GM12878 (cell line): ENCODE results near the gene SLC17A2. TPM values are rescaled to one million over a fixed set of nuclear protein-coding genes. Genes with fewer than 3 reads are reported as not detected.

Experiments used
- ATAC-seq: fragments of 200-7000 bp; cut with Tn5 transposase; 3 replicates; pipeline ENCODE4 v1.9.1; 2020; ENCODE audit warnings: mild to moderate bottlenecking, moderate library complexity
- BruUV-seq: library from RNA; stranded (reverse); fragments of 400-500 nt; replicated peaks from 2 replicates; lab custom pipeline; 2021; lab: Mats Ljungman, UMichigan
- CTCF ChIA-PET: fragments of 300-600 bp; sonication (Branson Sonifier 250); formaldehyde crosslinking; extraction: SDS; loops from one replicate; lab custom pipeline; 2021; ENCODE audit warnings: inconsistent platforms; lab: Yijun Ruan, JAX
- POLR2A ChIA-PET: fragments of 350-600 bp; formaldehyde crosslinking; extraction: SDS; loops from one replicate; lab custom pipeline; 2021; ENCODE audit warnings: inconsistent platforms; lab: Charles Lee
- RAD21 ChIA-PET: fragments of 300-600 bp; sonication (Branson Sonifier 250); formaldehyde crosslinking; loops from one replicate; lab custom pipeline; 2023; ENCODE audit warnings: antibody characterized with exemption; ENCODE audit not compliant: unreplicated experiment; lab: Charles Lee
- SMC1A ChIA-PET: fragments of 300-600 bp; sonication (Branson Sonifier 250); formaldehyde crosslinking; loops from one replicate; lab custom pipeline; 2023; ENCODE audit not compliant: unreplicated experiment, uncharacterized antibody; lab: Charles Lee
- DNase-seq: peaks from one replicate; pipeline ENCODE4 v3.0.0-alpha.2; 2011; ENCODE audit warnings: low read depth, low spot score
- FAIRE-seq: peaks from 3 replicates; lab custom pipeline; 2011; peaks lifted over from hg19 to GRCh38; lab: Jason Lieb, UNC
- H2AFZ ChIP-seq: 2 replicates; pipeline ENCODE4 v1.6.0; 2011; ENCODE audit warnings: low read depth, low read length, control low read depth; ENCODE audit not compliant: control insufficient read depth
- H3K27ac ChIP-seq: 2 replicates; pipeline ENCODE4 v1.5.1; 2011; ENCODE audit warnings: control low read depth; ENCODE audit not compliant: control insufficient read depth, insufficient read depth
- H3K27me3 ChIP-seq, 2 experiments: replicated peaks in 1 of 2; 2 replicates each; pipeline versions ENCODE4 v1.6.0 to v1.6.1; 2011; ENCODE audit warnings: low read length in 1 of 2; ENCODE audit not compliant: control insufficient read depth in 2 of 2, insufficient read depth in 2 of 2
- H3K36me3 ChIP-seq, 2 experiments: 2 replicates each; pipeline ENCODE4 v1.5.1; 2011; ENCODE audit warnings: low read length in 1 of 2; ENCODE audit not compliant: control insufficient read depth in 2 of 2, insufficient read depth in 2 of 2
- H3K4me1 ChIP-seq: 2 replicates; pipeline ENCODE4 v1.6.1; 2011; ENCODE audit warnings: mild to moderate bottlenecking, low read length, moderate library complexity, mixed read lengths; ENCODE audit not compliant: control insufficient read depth, insufficient read depth
- H3K4me2 ChIP-seq: 2 replicates; pipeline ENCODE4 v1.6.0; 2011; ENCODE audit warnings: control low read depth; ENCODE audit not compliant: control insufficient read depth, insufficient read depth
- H3K4me3 ChIP-seq: fragments of 200-600 bp; sonication (generic); 2 replicates; pipeline ENCODE4 v1.5.1; 2016
- H3K79me2 ChIP-seq: 2 replicates; pipeline ENCODE4 v1.6.0; 2011; ENCODE audit warnings: low read length; ENCODE audit not compliant: control insufficient read depth, insufficient read depth
- H3K9ac ChIP-seq: 2 replicates; pipeline ENCODE4 v1.8.0; 2011; ENCODE audit warnings: low read length, control low read depth, mixed read lengths; ENCODE audit not compliant: control insufficient read depth, insufficient read depth
- H3K9me3 ChIP-seq: replicated peaks from 3 replicates; pipeline ENCODE4 v1.5.1; 2011; ENCODE audit warnings: mild to moderate bottlenecking, low read length; ENCODE audit not compliant: control insufficient read depth, insufficient read depth
- H4K20me1 ChIP-seq: 2 replicates; pipeline ENCODE4 v1.6.0; 2011; ENCODE audit not compliant: control insufficient read depth, insufficient read depth
- CREM ChIP-seq: IDR thresholded peaks from 2 replicates; pipeline ENCODE4 v1.6.1; 2014; ENCODE audit warnings: antibody characterized with exemption, low read depth
- DPF2 ChIP-seq: fragments of 450-650 bp; IDR thresholded peaks from 2 replicates; pipeline ENCODE4 v1.6.1; 2017; ENCODE audit warnings: mild to moderate bottlenecking
- JUNB ChIP-seq: IDR thresholded peaks from 2 replicates; pipeline ENCODE4 v1.6.1; 2016; ENCODE audit warnings: antibody characterized with exemption, mild to moderate bottlenecking
- MXI1 ChIP-seq: fragments of 150-350 bp; IDR thresholded peaks from 2 replicates; pipeline ENCODE4 v1.6.1; 2011; ENCODE audit warnings: low read depth, mild to moderate bottlenecking, inconsistent platforms, low read length, improper control_type of control experiment
- RAD51 ChIP-seq: fragments of 450-650 bp; IDR thresholded peaks from 2 replicates; pipeline ENCODE4 v1.6.1; 2016; ENCODE audit warnings: moderate library complexity, mild to moderate bottlenecking, inconsistent platforms
- RFX5 ChIP-seq: IDR thresholded peaks from 2 replicates; pipeline ENCODE4 v1.6.1; 2011; ENCODE audit warnings: low read depth, low read length, improper control_type of control experiment
- SP1 ChIP-seq: IDR thresholded peaks from one replicate; pipeline ENCODE4 v1.6.1; 2011; ENCODE audit warnings: low read depth, low read length
- SRF ChIP-seq, 2 experiments: IDR thresholded peaks; 2 replicates each; pipeline ENCODE4 v1.6.1; 2011; ENCODE audit warnings: low read depth in 2 of 2, low read length in 2 of 2, mild to moderate bottlenecking in 1 of 2, moderate library complexity in 1 of 2
- WGBS: methylation state at CpG from one replicate; pipeline ENCODE4 v1.1.6; 2016; ENCODE audit warnings: low lambda C conversion rate; ENCODE audit not compliant: insufficient replicate concordance, insufficient coverage; ENCODE audit errors: missing lambda C conversion rate; 5-methylcytosine and 5-hydroxymethylcytosine counted together
- in situ Hi-C: fragments of 300-500 bp; cut with MboI; formaldehyde crosslinking; loops from 9 replicates; pipeline ENCODE4 v1.14.3; 2018; ENCODE audit warnings: mixed read lengths
- intact Hi-C: fragments of 100-400 bp; cut with micrococcal nuclease; formaldehyde crosslinking; loops from one replicate; pipeline ENCODE4 v1.14.2; 2022; ENCODE audit not compliant: unreplicated experiment
- polyA plus RNA-seq, 11 experiments: library from polyadenylated mRNA; depleted of rRNA in 4 of 11; unstranded in 6 of 11; stranded (reverse) in 5 of 11; fragments of >200 nt; fragmentation: Nextera tagmentation in 4 of 11; fragmentation: Illumina TruSeq in 1 of 11; extraction: Ambion mirVana in 4 of 11; extraction: Trizol in 1 of 11; gene quantifications; 1 replicate in 1 of 11; 2 replicates in 10 of 11; pipeline versions ENCODE4 v1.2.1 to v1.2.3, GENCODE V29; 2011 to 2016; ENCODE audit warnings: inconsistent platforms in 2 of 11, missing spikeins in 2 of 11, low read depth in 1 of 11
- total RNA-seq, 4 experiments: library from RNA; depleted of rRNA in 3 of 4; stranded (reverse); fragments of >200 nt in 3 of 4; fragmentation: Illumina TruSeq in 1 of 4; extraction: Trizol in 1 of 4; gene quantifications; 2 replicates each; pipeline versions ENCODE4 v1.2.1 to v1.2.3, GENCODE V29; 2013 to 2021
- TF ChIP-seq, protein P1 (sequence below): fragments of 450-650 bp; IDR thresholded peaks from 2 replicates; pipeline ENCODE4 v1.6.1; 2014; ENCODE audit warnings: mild to moderate bottlenecking

SLC17A2 gene
- total and polyA plus RNA-seq, 10 of the 15 experiments (the other 5 are each of a cell fraction or from before 2014, with no cell fraction given) = not detected

DNA sequence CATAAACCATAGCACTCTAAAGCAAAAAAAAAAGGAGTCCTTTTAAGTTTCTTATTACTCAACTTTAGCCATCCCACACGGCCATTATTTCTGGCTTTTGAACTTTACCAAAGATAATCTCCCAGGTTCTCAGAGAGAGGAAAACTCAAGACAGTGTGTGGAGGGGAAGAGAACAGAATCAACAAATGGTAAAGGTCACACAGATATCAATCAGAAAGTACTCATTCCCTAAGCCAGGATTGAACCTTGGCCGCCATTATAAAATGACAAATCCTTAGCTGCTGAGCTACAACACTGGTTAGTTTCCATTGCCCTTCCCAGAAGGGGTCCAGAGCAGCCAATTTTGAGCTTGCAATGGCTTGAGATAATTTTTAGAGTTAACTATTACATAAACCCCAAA lies 22.0 kb upstream of the SLC17A2 start:
- ChIA-PET CTCF (interaction anchor here (0.7 to 1.5 kb wide), 3 partner anchors 8 to 232 kb away, joined by 3 to 4 read pairs (median 3); no protein-coding TSS in a partner anchor), RAD21 (interaction anchor here (0.8 kb wide), 1 partner anchor 18 kb away, joined by 3 read pairs; no protein-coding TSS in a partner anchor), POLR2A (no interaction called here), SMC1A (interaction anchor here (0.6 to 1.2 kb wide), 6 partner anchors 10 to 298 kb away, joined by 3 to 4 read pairs (median 3); partner anchors contain the start of gene TRIM38)
- H2AFZ ChIP-seq = no peak overlapping the region
- BruUV-seq = no TSS peak
- WGBS = 98% methylated on average over 2 of the region's 2 CpGs
- H3K79me2 ChIP-seq = no peaks in the 10 kb centered on the region
- intact Hi-C loops = no loop called here
- H4K20me1 ChIP-seq = no peaks in the 10 kb centered on the region
- TF ChIP-seq JUNB = no peak
- no peak for TF ChIP-seq RAD51
- TF ChIP-seq RFX5 = no peak
- no peak for TF ChIP-seq SRF (IDR thresholded peaks at IDR 0.05; ENCODE audit: low read depth in 2 of 2, low read length in 2 of 2)
- no peak for TF ChIP-seq DPF2
- TF ChIP-seq CREM = no peak
- TF ChIP-seq, protein P1, sequence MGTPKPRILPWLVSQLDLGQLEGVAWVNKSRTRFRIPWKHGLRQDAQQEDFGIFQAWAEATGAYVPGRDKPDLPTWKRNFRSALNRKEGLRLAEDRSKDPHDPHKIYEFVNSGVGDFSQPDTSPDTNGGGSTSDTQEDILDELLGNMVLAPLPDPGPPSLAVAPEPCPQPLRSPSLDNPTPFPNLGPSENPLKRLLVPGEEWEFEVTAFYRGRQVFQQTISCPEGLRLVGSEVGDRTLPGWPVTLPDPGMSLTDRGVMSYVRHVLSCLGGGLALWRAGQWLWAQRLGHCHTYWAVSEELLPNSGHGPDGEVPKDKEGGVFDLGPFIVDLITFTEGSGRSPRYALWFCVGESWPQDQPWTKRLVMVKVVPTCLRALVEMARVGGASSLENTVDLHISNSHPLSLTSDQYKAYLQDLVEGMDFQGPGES = no peak
- no peak for TF ChIP-seq SP1
- no peak for TF ChIP-seq MXI1
- in situ Hi-C loops = no loop called here
- no peak overlapping the region for H3K4me2 ChIP-seq
- no peaks in the 10 kb centered on the region for H3K4me1 ChIP-seq
- no peaks in the 10 kb centered on the region; the same call in 2 of the 3 replicates for H3K9me3 ChIP-seq
- no peak overlapping the region for H3K9ac ChIP-seq
- FAIRE-seq = no peak
- H3K27me3 ChIP-seq = no peaks in the 10 kb centered on the region
- no peak for ATAC-seq
- no peak for DNase-seq
- H3K27ac ChIP-seq = no peak overlapping the region
- no peaks in the 10 kb centered on the region for H3K36me3 ChIP-seq
- H3K4me3 ChIP-seq = no peak overlapping the region
